ENCODE results near the gene TMEM151A.
"Not testable (repeated sequence)": the region's sequence is repeated elsewhere in the genome, so short reads cannot be mapped to it uniquely, and the experiment has no call there.

TMEM151A gene

GRCh38 chr11:66267379-66268243 lies 24.1 kb upstream of the TMEM151A start:
- peak; percentile 86 for DNase-seq (ENCODE audit: low read depth)

- DNase-seq (ENCODE audit: low read depth) = peak; percentile 100
These were observed 23.3 kb upstream of the TMEM151A start, which contains the start of gene RAB1B for GRCh38 chr11:66268244-66268951. Gene RAB1B, plus strand, starts transcription at chr11:66268639. Its CDS starts 41 bp downstream, at chr11:66268680.

GRCh38 chr11:66268952-66269905 lies 22.5 kb upstream of the TMEM151A start:
- DNase-seq (ENCODE audit: low read depth) = no peak

DNA sequence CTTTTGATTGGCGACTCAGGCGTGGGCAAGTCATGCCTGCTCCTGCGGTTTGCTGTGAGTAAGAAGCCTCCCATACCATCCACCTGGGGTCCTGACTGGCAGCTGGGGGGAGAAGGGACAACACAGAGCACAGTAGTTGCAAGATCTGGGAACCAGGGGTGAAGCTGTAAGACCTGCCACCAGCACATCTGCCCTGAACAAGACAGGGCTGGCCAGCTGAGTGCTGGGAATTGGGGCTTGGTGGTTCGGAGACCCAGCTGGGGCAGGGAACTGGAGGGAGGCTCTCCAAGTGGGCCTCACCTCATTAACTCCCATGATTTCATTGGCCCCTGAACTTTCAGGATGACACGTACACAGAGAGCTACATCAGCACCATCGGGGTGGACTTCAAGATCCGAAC lies 19.9 kb upstream of the TMEM151A start:
- no peak for DNase-seq (ENCODE audit: low read depth)

- no peak for DNase-seq (ENCODE audit: low read depth)
These were observed 19.1 kb upstream of the TMEM151A start for GRCh38 chr11:66272596-66272995.

GRCh38 chr11:66274219-66274618 lies 17.5 kb upstream of the TMEM151A start:
- no peak for DNase-seq (ENCODE audit: low read depth)

- DNase-seq (ENCODE audit: low read depth) = no peak
These were observed 16.3 kb upstream of the TMEM151A start for GRCh38 chr11:66275396-66275795.

DNA sequence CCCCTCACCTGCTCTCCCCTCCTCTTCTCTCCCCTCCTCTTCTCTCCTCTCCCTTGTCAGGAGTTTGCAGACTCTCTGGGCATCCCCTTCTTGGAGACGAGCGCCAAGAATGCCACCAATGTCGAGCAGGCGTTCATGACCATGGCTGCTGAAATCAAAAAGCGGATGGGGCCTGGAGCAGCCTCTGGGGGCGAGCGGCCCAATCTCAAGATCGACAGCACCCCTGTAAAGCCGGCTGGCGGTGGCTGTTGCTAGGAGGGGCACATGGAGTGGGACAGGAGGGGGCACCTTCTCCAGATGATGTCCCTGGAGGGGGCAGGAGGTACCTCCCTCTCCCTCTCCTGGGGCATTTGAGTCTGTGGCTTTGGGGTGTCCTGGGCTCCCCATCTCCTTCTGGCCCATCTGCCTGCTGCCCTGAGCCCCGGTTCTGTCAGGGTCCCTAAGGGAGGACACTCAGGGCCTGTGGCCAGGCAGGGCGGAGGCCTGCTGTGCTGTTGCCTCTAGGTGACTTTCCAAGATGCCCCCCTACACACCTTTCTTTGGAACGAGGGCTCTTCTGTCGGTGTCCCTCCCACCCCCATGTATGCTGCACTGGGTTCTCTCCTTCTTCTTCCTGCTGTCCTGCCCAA lies 15.6 kb upstream of the TMEM151A start:
- no peak for DNase-seq (ENCODE audit: low read depth)

DNA sequence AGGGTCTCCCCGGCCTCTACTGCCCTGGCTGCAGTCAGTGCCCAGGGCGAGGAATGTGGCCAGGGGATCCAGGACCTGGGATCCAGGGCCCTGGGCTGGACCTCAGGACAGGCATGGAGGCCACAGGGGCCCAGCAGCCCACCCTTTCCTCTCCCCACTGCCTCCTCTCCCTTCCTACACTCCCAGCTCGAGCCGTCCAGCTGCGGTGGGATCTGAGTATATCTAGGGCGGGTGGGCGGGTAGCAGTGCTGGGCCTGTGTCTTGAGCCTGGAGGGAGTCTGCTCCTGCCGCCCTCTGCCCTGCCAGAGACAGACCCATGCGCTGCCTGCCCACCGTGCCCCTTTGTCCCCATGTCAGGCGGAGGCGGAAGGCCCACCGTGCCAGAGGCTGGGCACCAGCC lies 15.1 kb upstream of the TMEM151A start:
- DNase-seq (ENCODE audit: low read depth) = not testable (repeated sequence)

GRCh38 chr11:66277064-66277463 lies 14.6 kb upstream of the TMEM151A start:
- not testable (repeated sequence) for DNase-seq (ENCODE audit: low read depth)

DNA sequence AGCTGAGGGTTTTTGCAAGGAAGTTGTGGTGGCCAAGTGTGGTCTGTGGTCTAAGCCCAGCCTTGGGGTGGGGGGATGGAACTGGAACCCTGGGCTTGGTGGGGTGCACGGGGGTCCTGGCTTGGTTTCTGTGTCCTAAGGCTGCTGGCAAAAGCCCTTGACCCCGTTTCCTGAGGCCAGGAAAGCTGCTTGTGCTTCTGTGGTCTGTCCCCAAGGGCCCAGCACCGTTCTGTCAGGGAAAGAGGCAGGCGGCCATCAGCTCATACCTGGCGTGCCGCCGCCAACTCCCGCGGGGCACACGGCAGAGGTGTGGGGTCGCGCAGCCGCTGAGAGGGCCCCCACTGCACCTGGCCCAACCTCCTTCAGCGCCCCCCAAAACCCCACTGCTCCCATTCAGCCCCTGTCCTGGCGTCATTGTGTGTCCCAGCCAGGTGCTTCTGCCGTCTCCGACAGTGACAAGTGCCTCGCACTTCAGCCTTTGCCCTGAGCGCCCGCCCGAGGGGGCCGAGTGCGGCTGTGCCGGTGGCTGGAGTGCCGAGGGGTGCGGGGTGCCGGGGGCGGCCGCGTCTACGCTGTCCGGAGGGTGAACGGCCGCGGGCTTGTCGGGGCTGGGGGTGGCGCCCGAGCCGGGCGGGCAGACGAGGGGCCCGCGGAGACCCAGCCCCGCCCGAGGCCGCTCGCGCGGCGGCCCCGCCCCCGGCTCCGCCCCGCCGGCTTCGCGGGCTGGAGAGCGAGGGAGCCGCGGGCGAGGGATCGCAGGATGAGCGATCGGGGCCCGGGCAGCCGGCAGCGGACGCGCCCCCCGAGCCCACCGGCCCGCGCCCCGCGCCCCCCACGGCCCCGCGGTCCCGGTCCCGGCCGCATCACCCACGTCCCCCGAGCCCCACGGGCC lies 14.0 kb upstream of the TMEM151A start, which contains the start of gene CNIH2:
TSS of gene CNIH2 (plus strand) at position 705 of the 892 bp plus-strand sequence. CDS start 282 bp downstream, outside the sequence.
- peak; percentile 52 for DNase-seq (ENCODE audit: low read depth)

- no peak for DNase-seq (ENCODE audit: low read depth)
These were observed 13.2 kb upstream of the TMEM151A start for GRCh38 chr11:66278363-66279091.

- no peak for DNase-seq (ENCODE audit: low read depth)
These were observed 12.5 kb upstream of the TMEM151A start for GRCh38 chr11:66279092-66279734.

GRCh38 chr11:66280428-66280827 lies 11.3 kb upstream of the TMEM151A start:
- DNase-seq (ENCODE audit: low read depth) = no peak

- no peak for DNase-seq (ENCODE audit: low read depth)
These were observed 10.7 kb upstream of the TMEM151A start for GRCh38 chr11:66281001-66281400.

DNA sequence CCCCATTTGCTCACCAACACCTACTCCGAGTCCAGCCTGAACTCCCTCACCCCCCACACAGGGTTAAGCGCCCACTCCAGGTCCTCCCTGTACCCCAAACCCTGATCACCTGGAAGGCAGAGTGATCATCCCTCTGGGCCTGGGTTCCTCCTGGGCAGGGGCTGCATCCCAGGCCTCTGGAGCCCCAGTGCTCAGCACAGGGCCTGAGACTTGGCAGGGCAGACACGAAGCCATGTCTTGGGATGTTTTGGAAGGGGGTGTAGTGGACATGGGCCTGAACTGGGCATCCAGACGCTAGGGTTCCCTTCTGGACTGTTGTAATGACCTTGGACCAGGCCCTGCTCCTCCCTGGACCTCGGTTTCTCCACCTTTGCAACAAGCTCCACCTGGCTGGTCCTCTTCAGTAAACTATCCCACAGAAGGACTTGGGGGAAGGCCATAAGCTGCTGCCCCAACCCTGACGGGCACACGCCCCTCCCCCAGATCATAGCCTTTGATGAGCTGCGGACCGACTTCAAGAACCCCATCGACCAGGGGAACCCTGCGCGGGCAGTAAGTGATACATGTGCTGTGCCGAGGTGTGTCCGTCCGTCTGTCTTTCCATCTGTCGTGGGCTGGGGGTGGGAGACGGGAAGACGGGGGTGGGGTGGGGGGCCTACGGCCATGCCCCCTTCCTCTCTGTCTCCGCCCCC lies 9.8 kb upstream of the TMEM151A start:
- DNase-seq (ENCODE audit: low read depth) = no peak

DNA sequence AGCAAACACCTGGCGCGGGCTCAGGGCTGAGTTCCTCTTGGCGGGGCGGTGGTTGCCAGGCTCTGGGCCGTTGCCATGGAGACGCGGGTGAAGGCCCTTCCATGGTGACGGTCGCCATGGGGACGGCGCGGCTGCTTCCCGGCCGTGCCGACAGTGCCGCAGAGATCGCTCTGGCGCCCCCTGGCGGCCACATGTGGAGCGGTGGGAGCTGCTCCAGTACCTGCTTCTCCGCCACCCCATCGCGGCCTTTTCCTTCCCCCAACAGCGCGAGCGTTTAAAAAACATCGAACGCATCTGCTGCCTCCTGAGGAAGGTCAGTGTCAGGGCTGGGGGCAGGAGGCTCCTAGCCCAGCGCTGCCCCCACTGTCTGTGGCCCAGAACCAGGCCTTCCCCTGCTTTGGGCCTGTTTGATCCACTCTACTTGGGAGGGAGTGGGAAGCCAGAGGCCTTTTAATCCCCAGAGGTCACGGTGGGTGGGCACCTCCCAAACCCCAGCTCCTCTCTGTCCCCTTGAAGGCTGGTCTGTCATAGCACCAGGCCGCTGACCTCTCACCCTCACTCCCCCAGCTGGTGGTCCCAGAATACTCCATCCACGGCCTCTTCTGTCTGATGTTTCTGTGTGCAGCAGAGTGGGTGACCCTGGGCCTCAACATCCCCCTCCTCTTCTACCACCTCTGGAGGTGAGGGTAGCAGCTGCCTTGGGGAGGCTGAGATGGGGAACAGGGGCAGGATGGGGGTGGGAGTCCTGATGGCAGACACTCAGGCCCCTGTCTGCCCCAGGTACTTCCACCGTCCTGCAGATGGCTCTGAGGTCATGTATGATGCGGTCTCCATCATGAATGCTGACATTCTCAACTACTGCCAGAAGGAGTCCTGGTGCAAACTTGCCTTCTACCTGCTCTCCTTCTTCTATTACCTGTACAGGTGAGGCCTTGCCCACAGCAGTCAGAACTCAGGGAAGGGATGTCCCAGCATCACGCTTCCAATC lies 8.9 kb upstream of the TMEM151A start:
- DNase-seq (ENCODE audit: low read depth) = peak; percentile 99
